GM03348 (cell line): Measurements from ENCODE around the gene CROT.

Experiments
- DNase-seq: peaks from one replicate; pipeline ENCODE4 v3.0.0; 2012; ENCODE audit warnings: low spot score

The CROT gene

GRCh38 chr7:87341441-87341840 lies 4.0 kb upstream of the CROT start:
- DNase-seq, result no peak

- no peak for DNase-seq
These were observed 3.2 kb upstream of the CROT start for GRCh38 chr7:87342231-87342630.

- no peak for DNase-seq
These were observed 1.0 kb upstream of the CROT start for GRCh38 chr7:87344446-87344845.

- no peak for DNase-seq
These were observed 503 bp downstream of the CROT start for GRCh38 chr7:87345962-87346371.

- DNase-seq, result no peak
These were observed 1.7 kb downstream of the CROT start for GRCh38 chr7:87347207-87347606.

GRCh38 chr7:87347664-87348063 lies 2.2 kb downstream of the CROT start:
- DNase-seq, result no peak

- DNase-seq, result no peak
These were observed 9.3 kb downstream of the CROT start for GRCh38 chr7:87354749-87355148.

GRCh38 chr7:87356448-87356847 lies 11.0 kb downstream of the CROT start:
- no peak for DNase-seq

GRCh38 chr7:87359366-87359765 lies 13.9 kb downstream of the CROT start:
- peak; percentile 49 for DNase-seq

- DNase-seq, result no peak
These were observed 15.9 kb downstream of the CROT start for GRCh38 chr7:87361320-87361719.

- DNase-seq, result no peak
These were observed 17.9 kb downstream of the CROT start for GRCh38 chr7:87363342-87363741.

GRCh38 chr7:87364246-87364645 lies 18.8 kb downstream of the CROT start:
- DNase-seq, result no peak

GRCh38 chr7:87369216-87369615 lies 23.8 kb downstream of the CROT start:
- no peak for DNase-seq

- DNase-seq, result peak; percentile 3
These were observed 25.3 kb downstream of the CROT start for GRCh38 chr7:87370660-87371180.

GRCh38 chr7:87375662-87376435 lies 30.4 kb downstream of the CROT start:
- no peak for DNase-seq

GRCh38 chr7:87380905-87381304 lies 35.4 kb downstream of the CROT start:
- no peak for DNase-seq

GRCh38 chr7:87391020-87391701 lies 45.7 kb downstream of the CROT start:
- DNase-seq, result no peak

- DNase-seq, result no peak
These were observed 50.1 kb downstream of the CROT start for GRCh38 chr7:87395442-87396020.

- peak; percentile 55 for DNase-seq
These were observed 53.0 kb downstream of the CROT start for GRCh38 chr7:87398446-87398845.

- no peak for DNase-seq
These were observed 59.2 kb downstream of the CROT start for GRCh38 chr7:87404674-87405073.

- peak; percentile 13 for DNase-seq
These were observed 65.7 kb downstream of the CROT start for GRCh38 chr7:87411186-87411585.

GRCh38 chr7:87413029-87413428 lies 67.6 kb downstream of the CROT start:
- DNase-seq, result peak; percentile 37
